Panc1 (cell line): ENCODE measurements around the gene ABCC3.

Source experiments
- CTCF ChIP-seq: fragments of 450-650 bp; IDR thresholded peaks from 2 replicates; pipeline ENCODE4 v1.5.1; 2017; ENCODE audit warnings: mild to moderate bottlenecking
- POLR2AphosphoS5 ChIP-seq: IDR thresholded peaks from 2 replicates; pipeline ENCODE4 v1.6.1; 2012; ENCODE audit warnings: mild to moderate bottlenecking, low read depth, low read length, moderate library complexity
- SIN3A ChIP-seq: IDR thresholded peaks from 2 replicates; pipeline ENCODE4 v1.6.1; 2012; ENCODE audit warnings: low read depth, mild to moderate bottlenecking, low read length, moderate library complexity, borderline replicate concordance; ENCODE audit not compliant: insufficient read depth
- TCF7L2 ChIP-seq: IDR thresholded peaks from 2 replicates; pipeline ENCODE4 v1.6.1; 2011; ENCODE audit warnings: mild to moderate bottlenecking, low read depth, low read length, inconsistent platforms
- TF ChIP-seq, protein P1 (sequence below), 2 experiments: IDR thresholded peaks; 2 replicates each; pipeline ENCODE4 v1.6.1; 2011 to 2012; ENCODE audit warnings: low read depth in 2 of 2, control low read depth in 1 of 2, low read length in 1 of 2, mild to moderate bottlenecking in 1 of 2, moderate library complexity in 1 of 2; ENCODE audit not compliant: insufficient read depth in 1 of 2

GRCh38 chr17:50642071-50642721 is 7.5 kb downstream of the ABCC3 start:
- TF ChIP-seq, protein P1, sequence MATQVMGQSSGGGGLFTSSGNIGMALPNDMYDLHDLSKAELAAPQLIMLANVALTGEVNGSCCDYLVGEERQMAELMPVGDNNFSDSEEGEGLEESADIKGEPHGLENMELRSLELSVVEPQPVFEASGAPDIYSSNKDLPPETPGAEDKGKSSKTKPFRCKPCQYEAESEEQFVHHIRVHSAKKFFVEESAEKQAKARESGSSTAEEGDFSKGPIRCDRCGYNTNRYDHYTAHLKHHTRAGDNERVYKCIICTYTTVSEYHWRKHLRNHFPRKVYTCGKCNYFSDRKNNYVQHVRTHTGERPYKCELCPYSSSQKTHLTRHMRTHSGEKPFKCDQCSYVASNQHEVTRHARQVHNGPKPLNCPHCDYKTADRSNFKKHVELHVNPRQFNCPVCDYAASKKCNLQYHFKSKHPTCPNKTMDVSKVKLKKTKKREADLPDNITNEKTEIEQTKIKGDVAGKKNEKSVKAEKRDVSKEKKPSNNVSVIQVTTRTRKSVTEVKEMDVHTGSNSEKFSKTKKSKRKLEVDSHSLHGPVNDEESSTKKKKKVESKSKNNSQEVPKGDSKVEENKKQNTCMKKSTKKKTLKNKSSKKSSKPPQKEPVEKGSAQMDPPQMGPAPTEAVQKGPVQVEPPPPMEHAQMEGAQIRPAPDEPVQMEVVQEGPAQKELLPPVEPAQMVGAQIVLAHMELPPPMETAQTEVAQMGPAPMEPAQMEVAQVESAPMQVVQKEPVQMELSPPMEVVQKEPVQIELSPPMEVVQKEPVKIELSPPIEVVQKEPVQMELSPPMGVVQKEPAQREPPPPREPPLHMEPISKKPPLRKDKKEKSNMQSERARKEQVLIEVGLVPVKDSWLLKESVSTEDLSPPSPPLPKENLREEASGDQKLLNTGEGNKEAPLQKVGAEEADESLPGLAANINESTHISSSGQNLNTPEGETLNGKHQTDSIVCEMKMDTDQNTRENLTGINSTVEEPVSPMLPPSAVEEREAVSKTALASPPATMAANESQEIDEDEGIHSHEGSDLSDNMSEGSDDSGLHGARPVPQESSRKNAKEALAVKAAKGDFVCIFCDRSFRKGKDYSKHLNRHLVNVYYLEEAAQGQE (IDR thresholded peaks at IDR 0.05; ENCODE audit: insufficient read depth in 1 of 2, low read depth in 2 of 2, low read length in 1 of 2) = no peak
- TF ChIP-seq CTCF (no peak), POLR2AphosphoS5 (no peak; the same call in 1 of the 2 replicates), SIN3A (no peak), TCF7L2 (no peak)
